Neural cell (in vitro differentiated cells): ENCODE data around the gene FGF8.

Experiments
- CTCF ChIP-seq: fragments of 450-650 bp; IDR thresholded peaks from 2 replicates; pipeline ENCODE4 v1.5.1; 2014; ENCODE audit warnings: antibody characterized with exemption, mild to moderate bottlenecking, moderate library complexity; ENCODE audit not compliant: poor library complexity, severe bottlenecking
- EP300 ChIP-seq: fragments of 450-650 bp; conservative IDR thresholded peaks from 2 replicates; pipeline ENCODE4 v1.6.1; 2014; ENCODE audit warnings: antibody characterized with exemption, mild to moderate bottlenecking, moderate library complexity; ENCODE audit not compliant: poor library complexity, severe bottlenecking
- EZH2 ChIP-seq: fragments of 200-600, 300-800 bp; shearing (Covaris generic), sonication (generic); IDR thresholded peaks from 2 replicates; pipeline ENCODE4 v1.6.1; 2014; ENCODE audit warnings: antibody characterized with exemption, low read length, borderline replicate concordance, mild to moderate bottlenecking; ENCODE audit not compliant: insufficient read depth, poor library complexity, severe bottlenecking
- MXI1 ChIP-seq: fragments of 450-650 bp; conservative IDR thresholded peaks from 2 replicates; pipeline ENCODE4 v1.6.1; 2014; ENCODE audit warnings: antibody characterized with exemption, mild to moderate bottlenecking; ENCODE audit not compliant: poor library complexity, severe bottlenecking
- POLR2AphosphoS5 ChIP-seq: IDR thresholded peaks from 2 replicates; pipeline ENCODE4 v1.6.1; 2012
- RAD21 ChIP-seq: fragments of 450-650 bp; conservative IDR thresholded peaks from 2 replicates; pipeline ENCODE4 v1.6.1; 2014; ENCODE audit warnings: antibody characterized with exemption, mild to moderate bottlenecking, moderate library complexity
- REST ChIP-seq: IDR thresholded peaks from 2 replicates; pipeline ENCODE4 v1.6.1; 2012; ENCODE audit warnings: borderline replicate concordance
- SMC3 ChIP-seq: fragments of 450-650 bp; conservative IDR thresholded peaks from 2 replicates; pipeline ENCODE4 v1.6.1; 2014; ENCODE audit warnings: antibody characterized with exemption, mild to moderate bottlenecking, moderate library complexity; ENCODE audit not compliant: poor library complexity
- TAF1 ChIP-seq: IDR thresholded peaks from 2 replicates; pipeline ENCODE4 v1.6.1; 2012; ENCODE audit warnings: low read depth

GRCh38 chr10:101736666-101737065 lies 39.2 kb downstream of the FGF8 start:
- TF ChIP-seq EZH2, result no peak
- no peak for TF ChIP-seq CTCF
- TF ChIP-seq POLR2AphosphoS5, result no peak
- TF ChIP-seq MXI1, result no peak
- TF ChIP-seq RAD21, result no peak
- no peak for TF ChIP-seq REST
- no peak for TF ChIP-seq EP300
- TF ChIP-seq SMC3, result no peak
- no peak for TF ChIP-seq TAF1
